ENCODE measurements around the gene CAPN11. TPM values are rescaled to one million over a fixed set of nuclear protein-coding genes. Genes with fewer than 3 reads are reported as not detected.

Gene CAPN11
- total and polyA plus RNA-seq, 9 of the 15 experiments (the other 6 are each of a cell fraction or from before 2014, with no cell fraction given), result 0.03 to 0.61 (median 0.17) TPM; not detected in 1

GRCh38 chr6:44223319-44224028, 64.9 kb downstream of the CAPN11 start, which contains the start of gene SLC29A1 (continued):
- TF ChIP-seq ZBTB40 (IDR thresholded peaks at IDR 0.05) (no peak), ZBTB40 (CRISPR knock-in tag; IDR thresholded peaks at IDR 0.05) (no peak), PKNOX1 (IDR thresholded peaks at IDR 0.05) (no peak), SOX6 (IDR thresholded peaks at IDR 0.05) (peak; percentile 66), HMG20A (CRISPR knock-in tag; conservative IDR thresholded peaks at IDR 0.05) (no peak), SAFB (IDR thresholded peaks at IDR 0.05; ENCODE audit: borderline replicate concordance, low read depth, low read length) (no peak), FOXA3 (CRISPR knock-in tag; conservative IDR thresholded peaks at IDR 0.05 in 1 of 2, IDR thresholded peaks at IDR 0.05 in 1 of 2) (peak in 1 of 2 experiments; percentile 74; a peak in 1 of 4 replicates), CBFB (CRISPR knock-in tag; IDR thresholded peaks at IDR 0.05) (peak; percentile 28; the same call in 1 of the 2 replicates), CCNT2 (IDR thresholded peaks at IDR 0.05; ENCODE audit: borderline replicate concordance, extremely low read depth, insufficient read length, low read depth, low read length) (peak; percentile 91), RBFOX2 (IDR thresholded peaks at IDR 0.05; ENCODE audit: low read depth, low read length) (peak; percentile 81), TGIF2 (CRISPR knock-in tag; IDR thresholded peaks at IDR 0.05) (no peak), MYC (IDR thresholded peaks at IDR 0.05; ENCODE audit: low read depth, low read length) (peak; percentile 93), MYC (CRISPR knock-in tag; IDR thresholded peaks at IDR 0.05; ENCODE audit: borderline replicate concordance, low read depth) (no peak), ILF3 (IDR thresholded peaks at IDR 0.05; ENCODE audit: borderline replicate concordance) (no peak), EZH2 (IDR thresholded peaks at IDR 0.05; ENCODE audit: borderline replicate concordance, low read depth, low read length) (no peak)
- TF ChIP-seq, protein P1, sequence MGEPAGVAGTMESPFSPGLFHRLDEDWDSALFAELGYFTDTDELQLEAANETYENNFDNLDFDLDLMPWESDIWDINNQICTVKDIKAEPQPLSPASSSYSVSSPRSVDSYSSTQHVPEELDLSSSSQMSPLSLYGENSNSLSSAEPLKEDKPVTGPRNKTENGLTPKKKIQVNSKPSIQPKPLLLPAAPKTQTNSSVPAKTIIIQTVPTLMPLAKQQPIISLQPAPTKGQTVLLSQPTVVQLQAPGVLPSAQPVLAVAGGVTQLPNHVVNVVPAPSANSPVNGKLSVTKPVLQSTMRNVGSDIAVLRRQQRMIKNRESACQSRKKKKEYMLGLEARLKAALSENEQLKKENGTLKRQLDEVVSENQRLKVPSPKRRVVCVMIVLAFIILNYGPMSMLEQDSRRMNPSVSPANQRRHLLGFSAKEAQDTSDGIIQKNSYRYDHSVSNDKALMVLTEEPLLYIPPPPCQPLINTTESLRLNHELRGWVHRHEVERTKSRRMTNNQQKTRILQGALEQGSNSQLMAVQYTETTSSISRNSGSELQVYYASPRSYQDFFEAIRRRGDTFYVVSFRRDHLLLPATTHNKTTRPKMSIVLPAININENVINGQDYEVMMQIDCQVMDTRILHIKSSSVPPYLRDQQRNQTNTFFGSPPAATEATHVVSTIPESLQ (CRISPR knock-in tag; IDR thresholded peaks at IDR 0.05), result no peak

Measured in K562 (cell line).